Middle frontal gyrus (tissue), 1 donor: ENCODE measurements around the gene SIPA1L3.

Source experiments
- DNase-seq: peaks from one replicate; pipeline ENCODE4 v3.0.0-alpha.2; 2015; ENCODE audit warnings: low spot score; ENCODE audit errors: extremely low spot score

SIPA1L3 gene

GRCh38 chr19:38095411-38096308, 188.7 kb downstream of the SIPA1L3 start:
- DNase-seq = peak; percentile 31

GRCh38 chr19:38099966-38100365, 193.0 kb downstream of the SIPA1L3 start:
- DNase-seq = no peak

- DNase-seq = no peak
These were observed 193.6 kb downstream of the SIPA1L3 start for GRCh38 chr19:38100589-38100988.

- DNase-seq = no peak
These were observed 194.7 kb downstream of the SIPA1L3 start for GRCh38 chr19:38101723-38102122.

- no peak for DNase-seq
These were observed 198.6 kb downstream of the SIPA1L3 start for GRCh38 chr19:38105574-38105973.

- DNase-seq = no peak
These were observed 200.1 kb downstream of the SIPA1L3 start for GRCh38 chr19:38107129-38107528.

- no peak for DNase-seq
These were observed 204.9 kb downstream of the SIPA1L3 start for GRCh38 chr19:38111898-38112297.

GRCh38 chr19:38114651-38115050, 207.6 kb downstream of the SIPA1L3 start:
- DNase-seq = no peak

GRCh38 chr19:38115271-38115802, 208.3 kb downstream of the SIPA1L3 start:
- DNase-seq = no peak

- no peak for DNase-seq
These were observed 211.2 kb downstream of the SIPA1L3 start for GRCh38 chr19:38118176-38118575.

- DNase-seq = no peak
These were observed 213.5 kb downstream of the SIPA1L3 start for GRCh38 chr19:38120471-38121025.

- DNase-seq = no peak
These were observed 215.5 kb downstream of the SIPA1L3 start for GRCh38 chr19:38122402-38123093.

GRCh38 chr19:38125238-38125637, 218.2 kb downstream of the SIPA1L3 start:
- no peak for DNase-seq

GRCh38 chr19:38130399-38130798, 223.4 kb downstream of the SIPA1L3 start:
- DNase-seq = no peak

GRCh38 chr19:38132781-38133180, 225.8 kb downstream of the SIPA1L3 start:
- no peak for DNase-seq

- no peak for DNase-seq
These were observed 226.3 kb downstream of the SIPA1L3 start for GRCh38 chr19:38133319-38133718.

GRCh38 chr19:38134540-38135149, 227.6 kb downstream of the SIPA1L3 start:
- DNase-seq = no peak

- no peak for DNase-seq
These were observed 228.4 kb downstream of the SIPA1L3 start for GRCh38 chr19:38135150-38135998.

- no peak for DNase-seq
These were observed 232.1 kb downstream of the SIPA1L3 start for GRCh38 chr19:38139122-38139521.

- DNase-seq = no peak
These were observed 234.1 kb downstream of the SIPA1L3 start for GRCh38 chr19:38141108-38141507.
